HCT116 (cell line): ENCODE measurements around the gene APOBEC3A. TPM values are rescaled to one million over a fixed set of nuclear protein-coding genes. Genes with fewer than 3 reads are reported as not detected.
A peak's percentile ranks its signal among the peaks of the same experiment; 100 is the strongest.
"Not testable (repeated sequence)": the region's sequence is repeated elsewhere in the genome, so short reads cannot be mapped to it uniquely, and the experiment has no call there.

Experiments used
- ATAC-seq: fragments of 200-7000 bp; cut with Tn5 transposase; 2 replicates; pipeline ENCODE4 v1.9.1; 2020; ENCODE audit warnings: mild to moderate bottlenecking, moderate library complexity
- BruUV-seq: library from RNA; stranded (reverse); fragments of 400-500 nt; replicated peaks from 2 replicates; lab custom pipeline; 2021; lab: Mats Ljungman, UMichigan
- CTCF ChIA-PET: fragments of 300-600 bp; sonication (Branson Sonifier 250); formaldehyde crosslinking; loops from one replicate; lab custom pipeline; 2021; ENCODE audit warnings: antibody characterized with exemption; lab: Charles Lee
- POLR2A ChIA-PET: fragments of 300-600, 350-600 bp; sonication (Branson Sonifier 250); formaldehyde crosslinking; loops from one replicate; lab custom pipeline; 2021; ENCODE audit warnings: antibody characterized with exemption; lab: Charles Lee
- RAD21 ChIA-PET, 2 experiments: fragments of 300-600 bp; sonication (Branson Sonifier 250); formaldehyde crosslinking; loops; one replicate each; lab custom pipeline; 2023; ENCODE audit warnings: low total read pairs in 2 of 2; ENCODE audit not compliant: uncharacterized antibody in 2 of 2, unreplicated experiment in 2 of 2, low non-redundant PET in 1 of 2; lab: Charles Lee
- DNase-seq: peaks from one replicate; pipeline ENCODE4 v3.0.0-alpha.2; 2010; ENCODE audit warnings: low read depth, low spot score
- H2AFZ ChIP-seq: fragments of 200-600 bp; shearing (Covaris generic), sonication (generic); 2 replicates; pipeline ENCODE4 v1.6.1; 2017; ENCODE audit warnings: low read depth, mixed run types, mixed read lengths, antibody characterized with exemption, low read length; ENCODE audit not compliant: poor library complexity, severe bottlenecking
- H3K27ac ChIP-seq: 2 replicates; pipeline ENCODE4 v1.5.1; 2012; ENCODE audit warnings: low read depth, low read length
- H3K27me3 ChIP-seq: fragments of 200-600 bp; sonication (generic); 2 replicates; pipeline ENCODE4 v1.6.1; 2016; ENCODE audit warnings: mixed run types, low read length, mixed read lengths; ENCODE audit not compliant: insufficient read depth
- H3K36me3 ChIP-seq, 2 experiments: fragments of 200-500 bp in 1 of 2; fragments of 200-600 bp in 1 of 2; sonication (Bioruptor generic) in 1 of 2; sonication (generic) in 1 of 2; 2 replicates each; pipeline versions ENCODE4 v1.5.1 to v1.6.1; 2014 to 2016; ENCODE audit warnings: low read length in 2 of 2, inconsistent platforms in 1 of 2, mixed read lengths in 1 of 2, mixed run types in 1 of 2; ENCODE audit not compliant: insufficient read depth in 2 of 2, control insufficient read depth in 1 of 2
- H3K4me1 ChIP-seq, 2 experiments: fragments of 200-600 bp in 1 of 2; sonication (generic) in 1 of 2; 2 replicates each; pipeline versions ENCODE4 v1.5.1 to v1.6.1; 2012 to 2017; ENCODE audit warnings: low read length in 2 of 2, inconsistent platforms in 1 of 2, mild to moderate bottlenecking in 1 of 2, mixed read lengths in 1 of 2, mixed run types in 1 of 2, moderate library complexity in 1 of 2; ENCODE audit not compliant: insufficient read depth in 2 of 2, control insufficient read depth in 1 of 2
- H3K4me2 ChIP-seq: fragments of 200-600 bp; sonication (generic); 2 replicates; pipeline ENCODE4 v1.6.1; 2017; ENCODE audit warnings: mixed run types, low read length, mixed read lengths
- H3K4me3 ChIP-seq, 2 experiments: fragments of 200-600 bp in 1 of 2; sonication (generic) in 1 of 2; replicated peaks in 1 of 2; 2 replicates each; pipeline ENCODE4 v1.5.1; 2011 to 2016; ENCODE audit warnings: low read length in 2 of 2, control low read depth in 1 of 2, low read depth in 1 of 2, mild to moderate bottlenecking in 1 of 2, mixed read lengths in 1 of 2, mixed run types in 1 of 2
- H3K79me2 ChIP-seq: fragments of 200-600 bp; sonication (generic); 2 replicates; pipeline ENCODE4 v1.6.1; 2017; ENCODE audit warnings: mild to moderate bottlenecking, mixed run types, low read length, moderate library complexity, mixed read lengths; ENCODE audit not compliant: insufficient read depth
- H3K9ac ChIP-seq: fragments of 200-600 bp; sonication (generic); 2 replicates; pipeline ENCODE4 v1.6.1; 2016; ENCODE audit warnings: low read length, mixed read lengths
- H3K9me2 ChIP-seq: fragments of 200-600 bp; sonication (generic), shearing (Covaris generic); 2 replicates; pipeline ENCODE4 v1.6.1; 2017; ENCODE audit warnings: mixed run types, mild to moderate bottlenecking, moderate library complexity; ENCODE audit not compliant: insufficient read depth
- H3K9me3 ChIP-seq, 2 experiments: fragments of 200-500 bp in 1 of 2; fragments of 200-600 bp in 1 of 2; sonication (Bioruptor generic) in 1 of 2; sonication (generic) in 1 of 2; 2 replicates each; pipeline ENCODE4 v1.6.1; 2014 to 2017; ENCODE audit warnings: low read length in 2 of 2, mixed read lengths in 2 of 2, inconsistent platforms in 1 of 2, low read depth in 1 of 2, mild to moderate bottlenecking in 1 of 2, mixed run types in 1 of 2, moderate library complexity in 1 of 2; ENCODE audit not compliant: control insufficient read depth in 1 of 2, insufficient read depth in 1 of 2
- H4K20me1 ChIP-seq: fragments of 200-600 bp; sonication (generic), shearing (Covaris generic); 2 replicates; pipeline ENCODE4 v1.6.1; 2017; ENCODE audit warnings: mixed run types, mild to moderate bottlenecking, moderate library complexity; ENCODE audit not compliant: insufficient read depth
- ATF3 ChIP-seq: IDR thresholded peaks from 2 replicates; pipeline ENCODE4 v1.6.1; 2012
- CBX3 ChIP-seq: IDR thresholded peaks from 2 replicates; pipeline ENCODE4 v1.6.1; 2012; ENCODE audit warnings: low read depth
- EGR1 ChIP-seq: IDR thresholded peaks from 2 replicates; pipeline ENCODE4 v1.6.1; 2012; ENCODE audit warnings: low read depth
- EZH2phosphoT487 ChIP-seq: fragments of 200-600 bp; IDR thresholded peaks from 2 replicates; pipeline ENCODE4 v1.6.1; 2018; ENCODE audit warnings: antibody characterized with exemption, borderline replicate concordance
- POLR2AphosphoS5 ChIP-seq: IDR thresholded peaks from 2 replicates; pipeline ENCODE4 v1.6.1; 2011; ENCODE audit warnings: mild to moderate bottlenecking, low read depth, low read length, moderate library complexity
- SP1 ChIP-seq: IDR thresholded peaks from 2 replicates; pipeline ENCODE4 v1.6.1; 2012; ENCODE audit warnings: low read depth
- YY1 ChIP-seq: IDR thresholded peaks from 2 replicates; pipeline ENCODE4 v1.6.1; 2011; ENCODE audit warnings: low read length, low read depth, moderate library complexity, mild to moderate bottlenecking; ENCODE audit not compliant: insufficient replicate concordance; ENCODE audit errors: extremely low read depth
- ZFX ChIP-seq: fragments of 450-650 bp; IDR thresholded peaks from 2 replicates; pipeline ENCODE4 v1.6.1; 2017
- intact Hi-C: fragments of 100-400 bp; cut with micrococcal nuclease; formaldehyde crosslinking; loops from 2 replicates; pipeline ENCODE4 v1.10.0; 2022
- total RNA-seq: library from RNA; stranded (reverse); gene quantifications from one replicate; pipeline ENCODE4 v1.2.1, GENCODE V29; 2021; ENCODE audit not compliant: unreplicated experiment

APOBEC3A gene
- total RNA-seq, 1 experiment from 2014 or later: not detected

GRCh38 chr22:38958651-38958943 lies 1.2 kb downstream of the APOBEC3A start:
- RAD21 ChIA-PET, POLR2A ChIA-PET, H3K9me2 ChIP-seq, H3K36me3 ChIP-seq, H3K9me3 ChIP-seq, ATAC-seq, H2AFZ ChIP-seq, DNase-seq, H3K9ac ChIP-seq, H3K4me1 ChIP-seq, H3K27me3 ChIP-seq, BruUV-seq, H4K20me1 ChIP-seq, H3K79me2 ChIP-seq, CTCF ChIA-PET, H3K4me3 ChIP-seq, intact Hi-C loops, H3K4me2 ChIP-seq, H3K27ac ChIP-seq: not testable (repeated sequence)

- Histone ChIP-seq H3K4me3 (no peak overlapping the region), H3K79me2 (no peaks in the 10 kb centered on the region), H3K9me2 (no peaks in the 10 kb centered on the region), H3K27me3 (peaks cover 3% of the 10 kb centered on the region; the same call in 1 of the 2 replicates), H3K4me1 (peaks cover 2 to 6% of the 10 kb centered on the region in 2 experiments; a peak in 3 of 4 replicates), H2AFZ (no peak overlapping the region), H3K36me3 (no peaks in the 10 kb centered on the region), H4K20me1 (no peaks in the 10 kb centered on the region), H3K9ac (no peak overlapping the region), H3K27ac (no peak overlapping the region), H3K9me3 (no peaks in the 10 kb centered on the region), H3K4me2 (no peak overlapping the region)
- intact Hi-C loops: no loop called here
- BruUV-seq: no TSS peak
- POLR2A ChIA-PET: no interaction called here
- TF ChIP-seq CBX3 (no peak), YY1 (no peak), ZFX (no peak), EGR1 (no peak), SP1 (no peak), POLR2AphosphoS5 (no peak), EZH2phosphoT487 (no peak), ATF3 (no peak)
- RAD21 ChIA-PET: no interaction called here
- CTCF ChIA-PET: no interaction called here
- no peak for DNase-seq
- no peak for ATAC-seq
These were observed 2.2 kb downstream of the APOBEC3A start for GRCh38 chr22:38959590-38959989.

- H3K9me2 ChIP-seq, CTCF ChIA-PET, H3K4me1 ChIP-seq, H3K9me3 ChIP-seq, H3K36me3 ChIP-seq, H3K79me2 ChIP-seq, H2AFZ ChIP-seq, ATAC-seq, H4K20me1 ChIP-seq, RAD21 ChIA-PET, DNase-seq, H3K27me3 ChIP-seq, H3K9ac ChIP-seq, BruUV-seq, H3K4me2 ChIP-seq, H3K27ac ChIP-seq, H3K4me3 ChIP-seq, POLR2A ChIA-PET, intact Hi-C loops: not testable (repeated sequence)
These were observed 3.3 kb downstream of the APOBEC3A start for GRCh38 chr22:38960673-38961072.

GRCh38 chr22:38963291-38963738 lies 5.9 kb downstream of the APOBEC3A start:
- ATAC-seq: peak; percentile 63
- H3K9ac ChIP-seq, BruUV-seq, H3K4me1 ChIP-seq, POLR2A ChIA-PET, H4K20me1 ChIP-seq, DNase-seq, H3K36me3 ChIP-seq, H2AFZ ChIP-seq, H3K27me3 ChIP-seq, H3K79me2 ChIP-seq, CTCF ChIA-PET, RAD21 ChIA-PET, intact Hi-C loops, H3K9me3 ChIP-seq, H3K9me2 ChIP-seq, H3K27ac ChIP-seq, H3K4me2 ChIP-seq, H3K4me3 ChIP-seq: not testable (repeated sequence)
